B cell (primary cell): Measurements from ENCODE around the gene FAM229B.

Source experiments
- CTCF ChIP-seq: fragments of 200-600 bp; IDR thresholded peaks from one replicate; pipeline ENCODE4 v1.8.0; 2022; ENCODE audit warnings: antibody characterized with exemption, mild to moderate bottlenecking
- EZH2 ChIP-seq: IDR thresholded peaks from 2 replicates; pipeline ENCODE4 v1.6.1; 2012; ENCODE audit warnings: borderline replicate concordance, low read depth, mild to moderate bottlenecking, moderate library complexity, low read length; ENCODE audit not compliant: insufficient read depth, poor library complexity, severe bottlenecking

- no peak for TF ChIP-seq CTCF
- TF ChIP-seq EZH2: no peak
Observed at GRCh38 chr6:112039431-112039770, 48.0 kb upstream of the FAM229B start.
